ENCODE measurements around the gene NOTCH2NLA. TPM values are rescaled to one million over a fixed set of nuclear protein-coding genes. Genes with fewer than 3 reads are reported as not detected.
"Not testable (repeated sequence)": the region's sequence is repeated elsewhere in the genome, so short reads cannot be mapped to it uniquely, and the experiment has no call there.

Gene NOTCH2NLA
- total and polyA plus RNA-seq, 9 donors = 7.1 to 34.8 (median 27.4) TPM

DNA sequence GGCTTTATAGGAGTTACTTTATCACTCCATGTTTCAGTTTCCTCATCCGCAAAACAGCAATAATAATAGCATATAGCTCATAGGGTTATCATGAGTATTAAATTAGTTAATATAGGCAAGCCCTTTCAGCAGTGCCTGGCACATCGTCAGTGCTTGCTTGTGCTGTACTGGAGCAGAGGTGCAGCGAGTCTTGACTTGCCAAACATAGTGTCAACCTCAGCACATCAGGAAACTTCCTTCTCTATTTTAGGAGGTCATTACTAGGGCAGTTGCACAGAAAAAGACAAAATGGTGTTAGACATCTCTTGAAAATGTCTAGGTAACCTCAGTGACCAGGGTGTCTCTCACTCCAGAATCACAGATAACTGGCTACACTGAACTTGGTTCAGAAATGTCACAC lies 35.9 kb upstream of the NOTCH2NLA start:
- DNase-seq; H3K4me3 ChIP-seq (ENCODE audit: low read length); H3K9me3 ChIP-seq (replicated peaks; ENCODE audit: control insufficient read depth, low read depth, low read length); H3K4me1 ChIP-seq (ENCODE audit: control insufficient read depth, insufficient read depth, low read length); H3K36me3 ChIP-seq (ENCODE audit: control insufficient read depth, insufficient read depth, low read length); H3K27me3 ChIP-seq (ENCODE audit: control insufficient read depth, insufficient read depth, low read length); H3K27ac ChIP-seq (ENCODE audit: low read length): not testable (repeated sequence)
- whole genome bisulfite sequencing (ENCODE audit: insufficient coverage) = no CpG with 5 or more reads among the region's 3 CpGs

DNA sequence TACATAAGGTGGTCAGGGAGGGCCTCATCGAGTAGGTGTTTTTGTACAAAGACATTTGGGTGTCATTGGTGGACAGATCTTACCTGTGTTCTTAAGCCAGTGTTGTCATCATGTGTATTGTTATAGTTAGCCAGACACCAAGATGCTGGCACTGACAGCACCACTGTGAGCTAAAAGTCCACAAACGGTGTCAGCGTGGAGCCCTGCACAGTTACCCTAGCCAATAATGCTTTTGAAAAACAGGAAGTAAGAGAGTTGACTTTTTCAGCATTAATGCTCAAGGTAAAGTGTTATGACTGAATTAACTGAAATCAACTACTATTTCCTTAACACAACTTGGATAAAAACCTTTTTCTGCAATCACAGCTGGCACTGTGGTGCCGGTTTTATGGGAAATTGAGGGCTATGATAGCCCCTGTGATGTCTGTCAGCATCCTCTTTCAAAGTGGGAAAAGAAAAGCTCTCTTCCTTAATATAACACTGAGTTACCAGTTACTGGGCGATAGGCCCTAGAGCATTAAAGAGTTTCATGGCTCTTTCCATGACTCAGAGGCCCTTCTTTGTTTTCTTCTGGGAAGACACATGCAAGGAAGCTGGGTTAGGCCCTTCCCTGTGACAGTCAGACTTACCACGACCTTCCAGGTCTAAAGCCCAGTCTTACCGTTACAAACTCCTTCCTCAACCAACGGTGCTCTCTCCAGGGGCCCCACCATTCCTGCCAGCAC lies 31.3 kb upstream of the NOTCH2NLA start:
- not testable (repeated sequence) for H3K9me3 ChIP-seq (replicated peaks; ENCODE audit: control insufficient read depth, low read depth, low read length); H3K36me3 ChIP-seq (ENCODE audit: control insufficient read depth, insufficient read depth, low read length); H3K4me1 ChIP-seq (ENCODE audit: control insufficient read depth, insufficient read depth, low read length); DNase-seq; H3K4me3 ChIP-seq (ENCODE audit: low read length); H3K27ac ChIP-seq (ENCODE audit: low read length); H3K27me3 ChIP-seq (ENCODE audit: control insufficient read depth, insufficient read depth, low read length)
- WGBS (ENCODE audit: insufficient coverage) = no CpG with 5 or more reads among the region's 8 CpGs

DNA sequence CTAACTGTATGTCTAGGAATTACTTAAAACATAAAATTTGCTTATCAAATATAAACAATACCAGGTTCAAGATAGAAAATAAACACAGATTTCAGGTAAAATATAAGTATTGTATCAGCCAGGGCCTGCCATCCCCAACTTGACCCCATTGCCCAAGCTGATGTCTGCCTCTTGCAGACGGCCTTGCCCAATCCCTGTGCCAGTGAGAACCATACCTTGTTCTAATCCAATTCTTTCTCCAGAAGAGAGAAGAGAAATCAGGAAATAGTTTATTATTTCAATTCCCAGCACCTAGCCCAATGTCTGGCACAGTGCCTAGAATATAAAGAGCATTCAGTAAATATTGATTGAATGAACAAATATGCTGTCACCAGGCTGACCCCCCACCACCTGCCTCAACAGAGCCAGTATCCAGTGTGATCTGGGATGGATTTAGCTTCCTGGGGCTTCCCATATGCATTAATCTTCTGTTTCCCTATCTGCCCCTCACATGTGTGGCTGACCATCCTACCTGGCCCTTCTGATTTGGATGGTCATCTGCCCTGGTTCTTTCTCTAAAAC lies 29.3 kb upstream of the NOTCH2NLA start:
- H3K9me3 ChIP-seq (replicated peaks; ENCODE audit: control insufficient read depth, low read depth, low read length); H3K4me3 ChIP-seq (ENCODE audit: low read length); H3K27ac ChIP-seq (ENCODE audit: low read length); H3K4me1 ChIP-seq (ENCODE audit: control insufficient read depth, insufficient read depth, low read length); DNase-seq; H3K36me3 ChIP-seq (ENCODE audit: control insufficient read depth, insufficient read depth, low read length); H3K27me3 ChIP-seq (ENCODE audit: control insufficient read depth, insufficient read depth, low read length): not testable (repeated sequence)
- WGBS (ENCODE audit: insufficient coverage) = no CpG with 5 or more reads among the region's 1 CpG

DNA sequence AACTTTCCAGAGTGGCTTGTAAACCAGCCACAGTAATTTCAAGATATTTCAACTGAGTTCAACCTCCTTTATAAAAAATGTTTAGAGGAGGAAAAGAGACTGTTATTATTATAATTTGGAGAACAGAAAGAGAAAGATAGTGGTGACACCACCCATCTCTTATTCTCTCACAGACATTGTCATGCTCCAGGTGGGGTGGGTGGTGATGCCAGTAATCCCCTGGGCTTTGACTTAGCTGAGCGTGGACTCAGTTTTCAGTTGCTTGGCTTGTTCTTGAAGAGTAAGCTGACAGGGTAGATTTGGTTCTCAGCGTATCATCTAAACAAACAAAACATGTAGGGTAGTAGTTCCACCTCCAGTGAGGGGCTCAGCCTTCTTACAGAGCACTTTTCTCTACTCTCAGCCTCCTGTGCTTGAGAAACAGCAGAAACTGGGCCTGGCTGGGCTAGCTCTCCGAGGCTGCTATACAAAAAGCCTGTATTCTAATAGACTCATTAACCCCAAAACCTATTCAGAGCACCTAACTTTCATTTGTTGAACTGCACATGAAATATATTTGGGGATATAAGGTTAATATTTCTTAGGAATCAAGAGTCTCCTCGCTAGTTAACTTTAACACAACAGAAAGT lies 25.9 kb upstream of the NOTCH2NLA start:
- not testable (repeated sequence) for H3K4me1 ChIP-seq (ENCODE audit: control insufficient read depth, insufficient read depth, low read length); H3K27me3 ChIP-seq (ENCODE audit: control insufficient read depth, insufficient read depth, low read length)
- WGBS (ENCODE audit: insufficient coverage) = no CpG with 5 or more reads among the region's 4 CpGs

DNA sequence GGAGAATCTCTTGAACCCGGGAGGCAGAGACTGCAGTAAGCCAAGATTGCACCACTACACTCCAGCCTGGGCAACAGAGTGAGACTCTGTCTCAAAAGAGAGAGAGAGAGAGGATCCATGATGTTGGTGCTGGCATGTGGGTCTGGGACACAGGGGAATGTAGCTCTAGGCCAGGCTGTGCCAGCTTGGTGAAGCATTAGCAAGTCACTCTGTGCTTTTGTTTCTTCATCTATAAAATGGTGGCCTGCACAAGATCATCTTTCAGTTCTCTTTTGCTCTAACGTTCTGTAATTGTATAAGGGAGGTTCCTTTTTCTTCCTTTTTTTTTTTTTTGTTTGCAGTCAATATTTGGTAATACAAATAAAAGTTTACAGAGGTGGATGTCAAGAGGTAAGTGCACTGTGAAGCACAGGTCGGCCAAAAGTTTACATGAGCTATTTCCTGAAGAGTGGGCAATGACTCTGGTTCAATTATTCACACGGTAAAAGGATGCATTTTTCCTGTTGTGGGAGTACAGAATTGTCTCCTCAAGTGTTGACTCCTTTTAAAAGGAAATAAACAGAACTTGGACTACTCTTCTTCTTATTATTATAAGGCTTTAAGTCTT lies 24.5 kb upstream of the NOTCH2NLA start:
- H3K36me3 ChIP-seq (ENCODE audit: control insufficient read depth, insufficient read depth, low read length); H3K27ac ChIP-seq (ENCODE audit: low read length); H3K9me3 ChIP-seq (replicated peaks; ENCODE audit: control insufficient read depth, low read depth, low read length); DNase-seq; H3K4me3 ChIP-seq (ENCODE audit: low read length); H3K4me1 ChIP-seq (ENCODE audit: control insufficient read depth, insufficient read depth, low read length); H3K27me3 ChIP-seq (ENCODE audit: control insufficient read depth, insufficient read depth, low read length): not testable (repeated sequence)
- WGBS (ENCODE audit: insufficient coverage) = no CpG with 5 or more reads among the region's 4 CpGs

More for the DNA sequence above, 25.9 kb upstream of the NOTCH2NLA start:
- not testable (repeated sequence) for H3K36me3 ChIP-seq (ENCODE audit: control insufficient read depth, insufficient read depth, low read length); DNase-seq; H3K4me3 ChIP-seq (ENCODE audit: low read length); H3K9me3 ChIP-seq (replicated peaks; ENCODE audit: control insufficient read depth, low read depth, low read length); H3K27ac ChIP-seq (ENCODE audit: low read length)

DNA sequence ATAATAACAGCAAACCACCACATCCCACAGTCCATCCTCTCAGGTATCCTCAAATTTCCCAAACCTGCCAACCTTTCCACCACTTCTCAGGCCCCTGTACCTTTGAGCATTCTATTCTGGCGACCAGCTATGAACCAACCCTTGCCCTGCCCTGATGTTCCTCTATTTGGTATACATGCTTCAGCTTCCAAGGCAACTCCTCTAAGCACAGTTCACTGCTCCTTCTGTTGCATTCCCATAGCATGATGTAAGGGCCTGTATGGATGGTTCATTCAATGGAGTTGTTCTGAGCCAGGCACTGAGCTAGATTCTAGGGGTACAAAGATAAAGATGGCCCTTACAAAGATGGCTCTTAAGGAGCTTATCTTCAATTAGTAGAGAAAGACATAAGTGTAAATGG lies 22.7 kb upstream of the NOTCH2NLA start:
- H3K36me3 ChIP-seq (ENCODE audit: control insufficient read depth, insufficient read depth, low read length); H3K27ac ChIP-seq (ENCODE audit: low read length); H3K9me3 ChIP-seq (replicated peaks; ENCODE audit: control insufficient read depth, low read depth, low read length); H3K27me3 ChIP-seq (ENCODE audit: control insufficient read depth, insufficient read depth, low read length); H3K4me3 ChIP-seq (ENCODE audit: low read length); DNase-seq; H3K4me1 ChIP-seq (ENCODE audit: control insufficient read depth, insufficient read depth, low read length): not testable (repeated sequence)
- WGBS (ENCODE audit: insufficient coverage) = no CpG with 5 or more reads among the region's 1 CpG

DNA sequence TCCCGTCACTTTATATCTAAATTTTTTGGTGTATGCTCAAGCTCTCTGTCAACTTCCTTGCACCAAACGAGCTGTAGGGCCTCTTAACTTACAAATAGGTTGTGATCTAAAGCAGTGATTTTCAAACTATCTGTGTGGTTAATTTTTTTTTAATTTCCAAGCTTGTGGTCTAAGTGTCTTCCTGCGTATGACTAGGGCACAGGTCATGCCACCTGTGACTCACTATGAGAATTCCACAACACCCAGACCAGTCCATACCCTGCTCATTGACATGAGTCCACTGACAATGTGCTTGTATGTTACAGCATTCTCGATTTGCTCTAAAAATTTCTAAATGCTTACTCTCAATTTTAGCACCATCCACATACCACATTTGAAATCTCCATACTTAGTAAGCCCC lies 19.8 kb upstream of the NOTCH2NLA start:
- H3K4me1 ChIP-seq (ENCODE audit: control insufficient read depth, insufficient read depth, low read length); H3K36me3 ChIP-seq (ENCODE audit: control insufficient read depth, insufficient read depth, low read length); H3K4me3 ChIP-seq (ENCODE audit: low read length); H3K27ac ChIP-seq (ENCODE audit: low read length); H3K27me3 ChIP-seq (ENCODE audit: control insufficient read depth, insufficient read depth, low read length); H3K9me3 ChIP-seq (replicated peaks; ENCODE audit: control insufficient read depth, low read depth, low read length); DNase-seq: not testable (repeated sequence)
- no CpG with 5 or more reads among the region's 4 CpGs for WGBS (ENCODE audit: insufficient coverage)

DNA sequence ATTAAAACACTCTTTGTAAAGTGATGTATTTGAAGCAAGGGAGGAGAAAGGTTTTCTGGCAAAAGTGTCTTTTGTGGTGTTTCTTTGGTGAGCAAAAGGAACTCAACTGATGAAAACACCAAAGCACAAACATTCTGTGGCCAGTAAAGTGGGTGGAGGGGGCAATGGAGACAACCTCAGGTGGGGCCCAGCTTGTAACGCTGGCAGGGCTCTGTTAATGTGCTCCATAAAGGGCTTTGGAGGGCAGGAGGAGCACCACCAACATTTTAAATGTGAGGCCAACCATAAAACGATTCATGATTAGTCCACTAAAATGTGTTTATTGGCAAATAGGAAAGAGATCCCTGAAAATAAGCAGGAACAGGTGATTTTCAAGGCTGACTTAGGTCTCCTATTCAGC lies 7.8 kb upstream of the NOTCH2NLA start:
- H3K4me3 ChIP-seq (ENCODE audit: low read length); H3K36me3 ChIP-seq (ENCODE audit: control insufficient read depth, insufficient read depth, low read length); H3K27ac ChIP-seq (ENCODE audit: low read length); H3K9me3 ChIP-seq (replicated peaks; ENCODE audit: control insufficient read depth, low read depth, low read length); H3K27me3 ChIP-seq (ENCODE audit: control insufficient read depth, insufficient read depth, low read length); H3K4me1 ChIP-seq (ENCODE audit: control insufficient read depth, insufficient read depth, low read length); DNase-seq: not testable (repeated sequence)
- no CpG with 5 or more reads among the region's 2 CpGs for whole genome bisulfite sequencing (ENCODE audit: insufficient coverage)

DNA sequence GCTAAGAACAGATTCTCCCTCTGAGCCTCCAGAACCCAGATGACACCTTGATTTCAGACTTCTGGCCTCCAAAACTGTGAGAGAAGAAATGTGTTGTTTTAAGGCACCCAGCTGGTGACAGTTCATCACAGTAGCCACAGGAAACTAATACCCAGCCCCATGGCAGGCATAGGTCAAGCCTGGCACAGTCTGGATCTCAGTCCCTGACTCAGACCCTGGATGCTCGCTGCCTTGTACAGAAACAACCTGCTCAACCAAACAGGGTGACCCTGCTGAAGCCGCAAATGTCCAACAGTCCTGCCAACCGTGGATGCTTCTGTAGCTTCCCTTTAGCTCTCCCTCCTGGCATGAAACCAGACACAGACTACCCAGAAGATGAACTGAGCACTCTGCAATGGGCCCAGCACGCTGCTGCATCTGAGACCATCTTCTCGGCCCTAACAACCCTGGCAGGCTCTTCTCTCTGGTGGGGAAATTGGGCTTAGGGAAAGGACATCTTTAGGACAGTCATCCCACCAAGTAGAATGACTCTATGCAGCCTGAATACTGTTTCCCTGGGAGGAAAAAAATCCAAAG lies 7.3 kb upstream of the NOTCH2NLA start:
- H3K4me1 ChIP-seq (ENCODE audit: control insufficient read depth, insufficient read depth, low read length); H3K4me3 ChIP-seq (ENCODE audit: low read length); H3K36me3 ChIP-seq (ENCODE audit: control insufficient read depth, insufficient read depth, low read length); H3K27me3 ChIP-seq (ENCODE audit: control insufficient read depth, insufficient read depth, low read length); H3K27ac ChIP-seq (ENCODE audit: low read length); H3K9me3 ChIP-seq (replicated peaks; ENCODE audit: control insufficient read depth, low read depth, low read length); DNase-seq: not testable (repeated sequence)
- WGBS (ENCODE audit: insufficient coverage) = no CpG with 5 or more reads among the region's 5 CpGs

DNA sequence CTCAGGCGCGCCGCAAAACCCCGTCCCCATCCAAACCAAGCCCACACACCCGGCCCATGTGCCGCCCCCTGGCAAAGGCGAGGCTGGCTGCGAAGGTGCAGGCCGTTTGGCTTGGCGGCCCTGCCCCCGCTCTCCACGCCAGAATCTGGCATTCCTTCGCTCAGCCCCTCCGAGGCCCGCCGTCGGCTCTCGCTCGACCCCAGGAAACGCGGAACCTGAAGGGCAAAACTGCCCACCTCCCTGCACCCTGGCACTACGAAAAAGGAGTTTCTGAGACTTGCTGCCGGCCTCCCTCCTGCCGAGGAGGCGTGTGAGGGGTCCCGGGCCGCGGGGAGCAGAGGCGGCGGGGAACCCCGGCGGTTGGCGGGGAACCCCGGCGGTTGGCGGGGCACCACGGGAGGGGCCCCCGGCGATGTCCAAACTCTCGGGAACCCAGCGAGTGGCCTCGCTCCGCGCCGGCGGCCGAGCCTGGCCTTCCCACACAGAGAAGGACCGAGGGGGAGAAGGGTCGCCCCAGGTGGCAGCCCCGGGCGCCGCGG lies 608 bp downstream of the NOTCH2NLA start:
- not testable (repeated sequence) for H3K27me3 ChIP-seq (ENCODE audit: control insufficient read depth, insufficient read depth, low read length); H3K36me3 ChIP-seq (ENCODE audit: control insufficient read depth, insufficient read depth, low read length); DNase-seq; H3K9me3 ChIP-seq (replicated peaks; ENCODE audit: control insufficient read depth, low read depth, low read length); H3K4me1 ChIP-seq (ENCODE audit: control insufficient read depth, insufficient read depth, low read length)
- H3K27ac ChIP-seq (ENCODE audit: low read length) = peak overlapping the region; percentile 35
- H3K4me3 ChIP-seq (ENCODE audit: low read length) = peak overlapping the region; percentile 42
- no CpG with 5 or more reads among the region's 53 CpGs for WGBS (ENCODE audit: insufficient coverage)
